Epithelial cell of esophagus (primary cell): ENCODE measurements around the gene PTPRR.

Experiments
- DNase-seq: peaks from one replicate; pipeline ENCODE4 v3.0.0; 2010; ENCODE audit warnings: low read depth
- H3K4me3 ChIP-seq: 2 replicates; pipeline ENCODE4 v1.5.1; 2011; ENCODE audit warnings: mild to moderate bottlenecking, low read length, control low read depth
- TF ChIP-seq, protein P1 (sequence below): IDR thresholded peaks from 2 replicates; pipeline ENCODE4 v1.5.1; 2011; ENCODE audit warnings: low read depth, mild to moderate bottlenecking, low read length, control low read depth, inconsistent platforms; ENCODE audit not compliant: insufficient read depth; ENCODE audit errors: missing control alignments

PTPRR gene

DNA sequence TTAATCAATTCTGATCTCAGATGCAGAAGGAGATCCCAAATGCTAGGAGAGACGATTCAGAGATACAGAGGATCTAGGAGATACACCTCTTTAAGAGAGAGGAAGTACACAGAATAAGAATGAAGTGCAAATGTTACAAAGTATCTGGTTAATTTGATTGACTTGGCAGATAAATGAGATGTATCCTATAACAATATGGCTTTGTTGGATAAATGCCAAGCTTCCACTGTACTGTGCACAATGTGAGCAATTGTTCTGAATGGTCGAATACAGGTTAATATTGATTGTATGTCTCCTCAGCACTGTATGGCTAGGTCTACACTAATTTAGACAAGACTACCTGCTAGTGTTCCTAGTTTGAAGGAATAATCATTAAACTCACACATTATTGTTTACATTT, 163.7 kb downstream of the PTPRR start:
- TF ChIP-seq, protein P1, sequence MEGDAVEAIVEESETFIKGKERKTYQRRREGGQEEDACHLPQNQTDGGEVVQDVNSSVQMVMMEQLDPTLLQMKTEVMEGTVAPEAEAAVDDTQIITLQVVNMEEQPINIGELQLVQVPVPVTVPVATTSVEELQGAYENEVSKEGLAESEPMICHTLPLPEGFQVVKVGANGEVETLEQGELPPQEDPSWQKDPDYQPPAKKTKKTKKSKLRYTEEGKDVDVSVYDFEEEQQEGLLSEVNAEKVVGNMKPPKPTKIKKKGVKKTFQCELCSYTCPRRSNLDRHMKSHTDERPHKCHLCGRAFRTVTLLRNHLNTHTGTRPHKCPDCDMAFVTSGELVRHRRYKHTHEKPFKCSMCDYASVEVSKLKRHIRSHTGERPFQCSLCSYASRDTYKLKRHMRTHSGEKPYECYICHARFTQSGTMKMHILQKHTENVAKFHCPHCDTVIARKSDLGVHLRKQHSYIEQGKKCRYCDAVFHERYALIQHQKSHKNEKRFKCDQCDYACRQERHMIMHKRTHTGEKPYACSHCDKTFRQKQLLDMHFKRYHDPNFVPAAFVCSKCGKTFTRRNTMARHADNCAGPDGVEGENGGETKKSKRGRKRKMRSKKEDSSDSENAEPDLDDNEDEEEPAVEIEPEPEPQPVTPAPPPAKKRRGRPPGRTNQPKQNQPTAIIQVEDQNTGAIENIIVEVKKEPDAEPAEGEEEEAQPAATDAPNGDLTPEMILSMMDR: no peak

DNA sequence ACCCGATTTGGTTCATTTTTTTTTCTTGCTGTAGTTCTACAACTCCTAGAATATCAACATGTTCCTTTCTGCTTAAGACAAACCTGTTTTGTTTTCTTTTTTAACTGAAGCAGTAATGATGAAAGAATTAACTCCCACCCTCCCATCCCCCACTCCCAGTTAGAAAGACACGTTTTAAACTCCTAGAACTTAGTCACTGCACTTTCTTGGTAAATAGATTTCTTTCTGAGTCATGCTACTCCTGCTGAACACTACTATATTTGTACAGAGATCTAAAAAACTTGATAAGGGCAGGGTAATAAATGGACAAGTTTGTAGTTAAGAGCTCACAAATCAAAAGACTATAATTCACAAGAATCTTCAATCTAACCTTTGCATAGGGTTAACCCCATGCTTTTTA, 164.4 kb downstream of the PTPRR start:
- DNase-seq: peak; percentile 83
- TF ChIP-seq, protein P1: no peak
- H3K4me3 ChIP-seq: no peak overlapping the region

More for the DNA sequence above, 163.7 kb downstream of the PTPRR start:
- DNase-seq: no peak
- H3K4me3 ChIP-seq: no peak overlapping the region

DNA sequence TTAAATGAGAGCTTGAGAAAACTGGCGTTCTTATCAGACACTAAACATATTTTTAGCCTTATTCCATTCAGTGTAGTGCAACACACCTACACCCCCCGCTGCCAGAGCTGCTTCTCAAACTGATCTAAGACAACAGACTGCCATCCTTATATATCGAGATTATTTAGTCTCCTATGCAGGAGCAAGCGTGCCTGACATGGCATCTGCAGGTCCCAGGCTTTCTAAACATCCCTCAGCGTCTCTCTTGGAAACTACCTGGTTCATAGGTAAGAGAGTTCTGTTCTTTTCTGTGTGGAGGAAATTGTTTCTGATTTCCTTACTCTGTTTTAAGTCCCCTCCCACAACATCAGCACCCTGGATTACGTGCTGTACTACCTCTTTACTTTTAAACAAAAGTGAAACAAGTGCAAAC, 166.2 kb downstream of the PTPRR start:
- DNase-seq: peak; percentile 10
- H3K4me3 ChIP-seq: no peak overlapping the region
- TF ChIP-seq, protein P1: no peak

DNA sequence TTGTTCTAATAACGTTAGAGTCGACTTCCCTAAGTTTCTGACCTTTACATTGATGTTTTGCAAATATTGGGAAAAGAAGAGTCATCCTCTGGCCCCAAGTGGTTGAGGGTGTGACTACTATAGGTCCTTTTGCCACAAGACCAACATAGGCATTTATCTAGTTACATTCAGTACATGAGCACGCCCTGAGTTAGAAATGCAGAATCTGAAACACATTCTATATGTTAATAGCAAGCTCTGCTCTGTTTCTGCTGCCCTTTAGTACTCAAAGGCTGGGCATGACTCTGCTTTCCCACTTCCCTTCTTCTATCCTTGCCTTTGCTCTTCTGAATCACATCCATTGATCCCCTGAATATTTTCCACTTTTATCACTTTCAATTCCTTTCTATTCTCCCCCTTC, 168.2 kb downstream of the PTPRR start:
- DNase-seq: no peak
- no peak overlapping the region for H3K4me3 ChIP-seq
- TF ChIP-seq, protein P1: no peak

DNA sequence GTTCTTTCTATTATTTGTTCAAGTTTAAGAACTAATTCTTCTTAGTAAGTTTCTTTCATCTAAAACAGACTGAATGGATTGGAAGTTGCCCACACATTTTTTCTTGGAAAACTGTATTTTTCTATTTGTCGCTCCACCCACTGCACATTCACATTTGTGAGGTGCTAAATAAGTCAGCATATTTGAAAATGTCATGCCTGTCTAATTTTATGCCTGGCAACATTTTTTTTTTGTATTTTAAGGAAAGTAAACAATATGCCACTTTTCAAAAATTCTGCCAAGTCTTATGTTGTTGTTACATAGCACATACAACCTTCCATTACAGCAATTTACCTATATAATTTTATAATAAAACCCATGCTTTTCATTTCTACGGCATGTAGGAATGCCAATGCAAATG, 170.6 kb downstream of the PTPRR start:
- DNase-seq: no peak
- TF ChIP-seq, protein P1: no peak
- H3K4me3 ChIP-seq: no peak overlapping the region

DNA sequence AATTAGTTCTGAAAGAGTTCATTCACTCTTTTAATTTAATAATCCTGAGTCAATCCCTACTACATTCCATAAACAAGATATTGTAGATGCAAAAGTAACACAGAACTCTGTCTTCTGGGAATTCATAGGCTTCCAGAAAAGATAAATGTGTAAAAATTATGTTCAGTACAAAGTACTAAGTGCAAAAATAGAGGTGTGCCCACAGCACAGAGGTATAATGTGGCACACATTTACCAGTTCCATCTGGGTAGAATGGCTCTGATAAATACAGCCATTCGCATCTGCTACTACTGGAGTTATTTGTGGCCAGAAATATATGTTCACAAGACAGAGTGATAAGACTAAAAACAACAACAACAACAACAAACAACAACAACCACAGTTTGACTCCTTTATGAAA, 171.7 kb downstream of the PTPRR start:
- TF ChIP-seq, protein P1: no peak
- DNase-seq: no peak
- no peak overlapping the region for H3K4me3 ChIP-seq

DNA sequence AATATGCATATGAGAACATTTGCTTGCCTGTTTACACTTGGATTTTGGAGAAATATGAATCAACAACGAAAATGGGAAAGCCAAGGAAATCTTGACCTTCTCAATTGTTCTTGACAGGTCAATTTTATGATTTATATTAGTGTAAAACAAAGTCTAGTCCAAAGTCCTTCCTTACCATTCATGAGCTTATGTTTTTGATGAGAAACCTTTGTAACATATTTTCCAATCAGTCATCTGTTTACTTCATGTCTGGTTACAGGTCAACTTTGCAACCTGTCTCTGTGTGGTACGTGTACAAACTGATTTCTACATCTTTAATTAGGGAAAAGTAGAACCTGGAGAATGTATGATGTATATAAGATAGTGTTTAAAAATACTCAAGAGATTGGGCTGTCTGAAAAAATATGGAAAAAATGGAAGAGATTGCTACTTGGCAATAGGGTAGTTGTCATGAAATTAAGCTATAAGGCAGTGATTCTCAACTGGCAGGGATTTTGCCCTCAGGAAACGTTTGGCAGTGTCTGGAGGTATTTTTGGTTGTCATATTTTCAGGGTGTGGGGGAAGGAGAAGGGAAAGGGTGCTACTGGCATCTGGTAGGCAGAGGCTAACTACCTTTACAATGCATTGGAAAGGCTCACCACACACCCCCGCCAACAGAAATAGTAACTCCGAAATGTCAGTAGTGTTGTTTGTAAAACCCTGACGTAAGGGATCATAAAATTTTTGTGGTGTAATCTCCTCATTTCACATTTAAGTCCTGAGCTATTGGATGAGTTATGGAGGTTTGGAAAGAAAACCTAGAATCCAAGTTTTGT, 172.9 kb downstream of the PTPRR start:
- no peak overlapping the region for H3K4me3 ChIP-seq
- TF ChIP-seq, protein P1: no peak
- DNase-seq: no peak
